Bronchial epithelial cell (primary cell): ENCODE measurements around the gene UVRAG. TPM values are rescaled to one million over a fixed set of nuclear protein-coding genes. Genes with fewer than 3 reads are reported as not detected.

ENCODE experiments used
- DNase-seq: peaks from one replicate; pipeline ENCODE4 v3.0.0-alpha.2; 2010; ENCODE audit warnings: low read depth
- FAIRE-seq: peaks from 2 replicates; lab custom pipeline; 2011; peaks lifted over from hg19 to GRCh38; lab: Jason Lieb, UNC
- H3K27me3 ChIP-seq: 2 replicates; pipeline ENCODE4 v1.5.1; 2011; ENCODE audit warnings: low read length; ENCODE audit not compliant: control insufficient read depth, insufficient read depth
- H3K36me3 ChIP-seq: 2 replicates; pipeline ENCODE4 v1.5.1; 2011; ENCODE audit warnings: low read length; ENCODE audit not compliant: control insufficient read depth, insufficient read depth
- H3K4me3 ChIP-seq: 2 replicates; pipeline ENCODE4 v1.5.1; 2011; ENCODE audit warnings: mild to moderate bottlenecking, low read depth, low read length, control low read depth
- total RNA-seq: library from RNA; depleted of rRNA; stranded (reverse); fragments of >200 nt; gene quantifications from 2 replicates; pipeline ENCODE4 v1.2.1, GENCODE V29; 2014
- TF ChIP-seq, protein P1 (sequence below): IDR thresholded peaks from 2 replicates; pipeline ENCODE4 v1.5.1; 2011; ENCODE audit warnings: mild to moderate bottlenecking, moderate library complexity, low read length, control low read depth, inconsistent platforms; ENCODE audit not compliant: insufficient read depth, severe bottlenecking

The UVRAG gene
- total RNA-seq, 1 donor from 2014 or later: 11.1 TPM

DNA sequence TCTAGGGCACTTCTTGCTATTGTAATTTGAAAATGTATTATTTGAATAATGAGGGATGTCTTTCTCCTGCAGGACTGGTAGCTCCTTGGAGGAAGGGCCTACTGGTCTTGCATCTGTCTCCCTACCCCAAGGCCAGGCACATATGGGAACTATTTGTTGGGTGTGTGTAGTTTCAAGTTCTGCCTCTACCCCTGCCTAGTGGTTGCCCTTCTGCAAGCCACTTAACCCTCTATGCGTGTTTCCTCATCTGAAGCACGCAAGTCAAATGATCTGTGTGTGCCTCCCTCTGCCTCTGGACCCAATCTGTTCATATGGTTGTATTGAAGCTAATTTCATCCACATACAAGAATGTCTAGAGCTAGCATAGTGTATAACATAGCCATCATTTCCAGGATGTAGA, 324.3 kb downstream of the UVRAG start:
- H3K27me3 ChIP-seq: no peaks in the 10 kb centered on the region
- H3K36me3 ChIP-seq: no peaks in the 10 kb centered on the region
- no peak overlapping the region for H3K4me3 ChIP-seq
- TF ChIP-seq, protein P1, sequence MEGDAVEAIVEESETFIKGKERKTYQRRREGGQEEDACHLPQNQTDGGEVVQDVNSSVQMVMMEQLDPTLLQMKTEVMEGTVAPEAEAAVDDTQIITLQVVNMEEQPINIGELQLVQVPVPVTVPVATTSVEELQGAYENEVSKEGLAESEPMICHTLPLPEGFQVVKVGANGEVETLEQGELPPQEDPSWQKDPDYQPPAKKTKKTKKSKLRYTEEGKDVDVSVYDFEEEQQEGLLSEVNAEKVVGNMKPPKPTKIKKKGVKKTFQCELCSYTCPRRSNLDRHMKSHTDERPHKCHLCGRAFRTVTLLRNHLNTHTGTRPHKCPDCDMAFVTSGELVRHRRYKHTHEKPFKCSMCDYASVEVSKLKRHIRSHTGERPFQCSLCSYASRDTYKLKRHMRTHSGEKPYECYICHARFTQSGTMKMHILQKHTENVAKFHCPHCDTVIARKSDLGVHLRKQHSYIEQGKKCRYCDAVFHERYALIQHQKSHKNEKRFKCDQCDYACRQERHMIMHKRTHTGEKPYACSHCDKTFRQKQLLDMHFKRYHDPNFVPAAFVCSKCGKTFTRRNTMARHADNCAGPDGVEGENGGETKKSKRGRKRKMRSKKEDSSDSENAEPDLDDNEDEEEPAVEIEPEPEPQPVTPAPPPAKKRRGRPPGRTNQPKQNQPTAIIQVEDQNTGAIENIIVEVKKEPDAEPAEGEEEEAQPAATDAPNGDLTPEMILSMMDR: no peak
- no peak for DNase-seq
- no peak for FAIRE-seq

DNA sequence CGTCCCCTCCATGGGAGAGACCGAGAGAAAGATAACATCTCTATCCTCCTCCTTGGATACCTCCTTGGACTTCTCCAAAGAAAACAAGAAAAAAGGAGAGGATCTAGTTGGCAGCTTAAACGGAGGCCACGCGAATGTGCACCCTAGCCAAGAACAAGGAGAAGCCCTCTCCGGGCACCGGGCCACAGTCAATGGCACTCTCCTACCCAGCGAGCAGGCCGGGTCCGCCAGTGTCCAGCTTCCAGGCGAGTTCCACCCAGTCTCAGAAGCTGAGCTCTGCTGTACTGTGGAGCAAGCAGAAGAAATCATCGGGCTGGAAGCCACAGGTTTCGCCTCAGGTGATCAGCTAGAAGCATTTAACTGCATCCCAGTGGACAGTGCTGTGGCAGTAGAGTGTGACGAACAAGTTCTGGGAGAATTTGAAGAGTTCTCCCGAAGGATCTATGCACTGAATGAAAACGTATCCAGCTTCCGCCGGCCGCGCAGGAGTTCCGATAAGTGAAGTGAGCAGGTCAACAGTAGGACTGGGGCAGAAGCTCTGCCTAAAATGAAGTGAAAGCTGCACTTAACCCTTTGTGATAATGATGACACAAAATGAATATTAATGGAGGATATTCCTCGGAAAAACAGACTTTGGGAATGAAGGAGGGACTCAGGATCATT, 326.0 kb downstream of the UVRAG start:
- Histone ChIP-seq H3K27me3 (no peaks in the 10 kb centered on the region), H3K4me3 (no peak overlapping the region), H3K36me3 (no peaks in the 10 kb centered on the region)
- DNase-seq (no peak), FAIRE-seq (no peak)
- TF ChIP-seq, protein P1: no peak

DNA sequence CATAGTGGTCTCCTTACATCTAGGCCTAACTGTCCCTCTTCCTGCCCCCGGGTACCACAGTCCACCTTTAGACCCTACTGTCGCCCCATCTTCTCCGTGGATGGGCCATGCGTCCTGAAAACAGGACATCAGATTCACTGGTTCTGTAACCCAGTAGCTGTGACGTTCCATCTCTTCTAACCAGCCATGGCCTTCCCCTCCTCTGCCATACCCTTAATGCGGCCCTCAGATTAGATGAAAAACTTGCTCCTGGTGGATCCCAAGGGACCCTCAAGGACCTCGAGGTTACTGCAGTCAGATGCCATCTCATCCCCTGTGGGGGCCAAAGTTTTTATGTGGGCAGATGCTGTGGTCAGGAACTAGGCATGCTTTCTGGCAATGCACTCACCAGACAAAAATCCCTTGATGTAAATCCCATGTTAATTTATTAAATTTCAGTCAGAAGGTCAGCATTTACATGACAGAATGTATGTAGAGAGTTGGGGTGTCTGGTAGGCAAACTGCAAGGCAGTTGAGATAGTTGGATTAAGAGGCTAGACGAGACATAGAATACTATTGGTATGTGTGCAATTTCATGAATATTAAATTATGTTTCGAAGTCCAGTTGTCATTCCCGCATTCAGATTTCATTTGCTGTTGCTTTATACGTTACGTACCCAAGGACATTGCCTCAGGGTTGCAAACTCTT, 327.0 kb downstream of the UVRAG start:
- Histone ChIP-seq H3K36me3 (no peaks in the 10 kb centered on the region), H3K4me3 (no peak overlapping the region), H3K27me3 (no peaks in the 10 kb centered on the region)
- TF ChIP-seq, protein P1: no peak
- FAIRE-seq: no peak
- DNase-seq: no peak

DNA sequence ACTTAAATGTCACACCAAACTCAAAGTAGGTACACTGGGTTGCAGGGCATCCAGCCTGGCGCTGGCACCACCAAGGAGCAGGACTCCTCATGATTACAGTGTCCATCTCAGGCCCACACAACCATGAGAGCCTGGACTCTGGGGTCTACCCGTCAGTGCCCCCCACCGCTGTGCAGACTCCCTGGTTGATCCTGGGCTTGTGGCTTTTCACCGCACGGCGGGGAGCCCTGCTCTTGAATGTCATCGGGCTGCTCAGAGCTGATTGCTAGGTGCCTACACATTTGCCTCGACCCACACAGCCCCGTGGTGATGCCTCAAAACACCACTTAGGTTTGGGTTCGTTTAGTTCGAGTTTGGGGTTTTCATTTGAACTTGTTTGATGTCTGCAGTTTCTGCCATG, 328.3 kb downstream of the UVRAG start:
- FAIRE-seq: no peak
- H3K36me3 ChIP-seq: no peaks in the 10 kb centered on the region
- TF ChIP-seq, protein P1: no peak
- H3K27me3 ChIP-seq: no peaks in the 10 kb centered on the region
- DNase-seq: no peak
- H3K4me3 ChIP-seq: no peak overlapping the region

DNA sequence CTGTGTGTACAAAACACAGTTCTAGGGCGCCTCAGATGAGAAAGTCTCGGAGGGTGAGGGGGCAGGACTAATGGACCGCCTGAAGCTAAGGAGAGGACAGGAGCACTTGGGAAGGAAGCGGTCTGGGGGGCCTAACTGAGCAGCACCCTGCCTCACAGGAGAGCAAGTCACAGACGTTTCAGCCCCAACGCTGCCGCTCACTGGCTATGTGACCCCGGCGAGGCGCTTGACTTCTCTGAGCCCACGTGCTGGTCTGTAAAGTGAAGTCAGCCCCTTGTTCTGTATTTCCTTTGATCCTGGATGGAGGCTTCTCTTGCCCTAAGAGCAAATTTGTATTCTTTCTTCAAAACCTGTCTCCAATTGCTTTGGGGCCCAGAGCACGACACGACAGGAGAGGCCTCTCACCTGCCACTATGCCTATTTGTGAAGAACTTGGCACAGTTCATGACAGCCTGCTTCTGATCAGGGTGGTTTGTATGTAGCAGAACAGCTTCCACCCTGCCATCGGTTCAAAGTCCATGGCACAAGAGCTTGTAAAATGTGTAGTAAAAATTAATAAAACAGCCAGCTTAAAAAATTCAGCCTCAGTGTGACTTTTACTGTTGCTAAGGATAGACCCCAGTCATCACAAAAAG, 332.2 kb downstream of the UVRAG start:
- FAIRE-seq (no peak), DNase-seq (no peak)
- H3K36me3 ChIP-seq: no peaks in the 10 kb centered on the region
- H3K4me3 ChIP-seq: no peak overlapping the region
- TF ChIP-seq, protein P1: no peak
- no peaks in the 10 kb centered on the region for H3K27me3 ChIP-seq
